Thyroid gland (tissue), 4 donors: ENCODE measurements around the gene OR10H1.

Source experiments
- POLR2A ChIP-seq, 2 donors: fragments of 450-650 bp; IDR thresholded peaks; one replicate each; pipeline ENCODE4 v1.6.1; 2017; ENCODE audit warnings: antibody characterized with exemption in 2 of 2, mild to moderate bottlenecking in 2 of 2, moderate library complexity in 1 of 2
- TF ChIP-seq, protein P1 (sequence below), 6 experiments: fragments of 200-600 bp in 3 of 6; fragments of 450-650 bp in 3 of 6; sonication (generic) in 3 of 6; IDR thresholded peaks; one replicate each; pipeline ENCODE4 v1.5.1; 2016 to 2019; ENCODE audit warnings: antibody characterized with exemption in 6 of 6, mild to moderate bottlenecking in 2 of 6, inconsistent platforms in 1 of 6, moderate library complexity in 1 of 6

DNA sequence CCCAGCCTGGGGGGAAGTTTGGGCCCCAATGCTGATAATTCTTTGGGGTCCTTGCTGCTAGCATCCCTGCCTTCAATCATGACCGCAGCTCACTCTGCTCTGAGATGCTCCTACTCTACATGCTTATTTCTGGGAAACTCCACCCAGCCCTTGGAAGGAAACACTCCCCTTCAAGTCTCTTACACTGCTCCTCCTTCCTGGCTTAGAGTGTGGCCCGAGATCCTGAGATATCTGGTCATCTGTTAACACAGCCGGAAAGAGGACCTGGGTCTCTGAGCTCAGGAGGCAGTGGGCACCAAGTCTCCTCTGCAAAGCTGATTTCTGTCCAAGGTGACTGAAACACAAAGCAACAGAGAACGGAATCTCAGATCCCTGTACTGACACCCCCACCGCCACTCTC is 49.4 kb upstream of the OR10H1 start:
- TF ChIP-seq, protein P1, sequence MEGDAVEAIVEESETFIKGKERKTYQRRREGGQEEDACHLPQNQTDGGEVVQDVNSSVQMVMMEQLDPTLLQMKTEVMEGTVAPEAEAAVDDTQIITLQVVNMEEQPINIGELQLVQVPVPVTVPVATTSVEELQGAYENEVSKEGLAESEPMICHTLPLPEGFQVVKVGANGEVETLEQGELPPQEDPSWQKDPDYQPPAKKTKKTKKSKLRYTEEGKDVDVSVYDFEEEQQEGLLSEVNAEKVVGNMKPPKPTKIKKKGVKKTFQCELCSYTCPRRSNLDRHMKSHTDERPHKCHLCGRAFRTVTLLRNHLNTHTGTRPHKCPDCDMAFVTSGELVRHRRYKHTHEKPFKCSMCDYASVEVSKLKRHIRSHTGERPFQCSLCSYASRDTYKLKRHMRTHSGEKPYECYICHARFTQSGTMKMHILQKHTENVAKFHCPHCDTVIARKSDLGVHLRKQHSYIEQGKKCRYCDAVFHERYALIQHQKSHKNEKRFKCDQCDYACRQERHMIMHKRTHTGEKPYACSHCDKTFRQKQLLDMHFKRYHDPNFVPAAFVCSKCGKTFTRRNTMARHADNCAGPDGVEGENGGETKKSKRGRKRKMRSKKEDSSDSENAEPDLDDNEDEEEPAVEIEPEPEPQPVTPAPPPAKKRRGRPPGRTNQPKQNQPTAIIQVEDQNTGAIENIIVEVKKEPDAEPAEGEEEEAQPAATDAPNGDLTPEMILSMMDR (IDR thresholded peaks at IDR 0.05) = no peak
- TF ChIP-seq POLR2A (IDR thresholded peaks at IDR 0.05) = no peak
